ENCODE results near the gene PGAM2.

- TF ChIP-seq POLR2AphosphoS5 (IDR thresholded peaks at IDR 0.05; ENCODE audit: low read depth, low read length) (no peak), TAF1 (IDR thresholded peaks at IDR 0.05; ENCODE audit: borderline replicate concordance, insufficient read depth, low read length) (no peak), FOXP2 (optimal IDR thresholded peaks at IDR 0.05; ENCODE audit: borderline replicate concordance, extremely low read depth, extremely low read length, insufficient read depth) (no peak), SIN3A (IDR thresholded peaks at IDR 0.05; ENCODE audit: borderline replicate concordance, insufficient read depth, low read length) (no peak)
- TF ChIP-seq, protein P1, sequence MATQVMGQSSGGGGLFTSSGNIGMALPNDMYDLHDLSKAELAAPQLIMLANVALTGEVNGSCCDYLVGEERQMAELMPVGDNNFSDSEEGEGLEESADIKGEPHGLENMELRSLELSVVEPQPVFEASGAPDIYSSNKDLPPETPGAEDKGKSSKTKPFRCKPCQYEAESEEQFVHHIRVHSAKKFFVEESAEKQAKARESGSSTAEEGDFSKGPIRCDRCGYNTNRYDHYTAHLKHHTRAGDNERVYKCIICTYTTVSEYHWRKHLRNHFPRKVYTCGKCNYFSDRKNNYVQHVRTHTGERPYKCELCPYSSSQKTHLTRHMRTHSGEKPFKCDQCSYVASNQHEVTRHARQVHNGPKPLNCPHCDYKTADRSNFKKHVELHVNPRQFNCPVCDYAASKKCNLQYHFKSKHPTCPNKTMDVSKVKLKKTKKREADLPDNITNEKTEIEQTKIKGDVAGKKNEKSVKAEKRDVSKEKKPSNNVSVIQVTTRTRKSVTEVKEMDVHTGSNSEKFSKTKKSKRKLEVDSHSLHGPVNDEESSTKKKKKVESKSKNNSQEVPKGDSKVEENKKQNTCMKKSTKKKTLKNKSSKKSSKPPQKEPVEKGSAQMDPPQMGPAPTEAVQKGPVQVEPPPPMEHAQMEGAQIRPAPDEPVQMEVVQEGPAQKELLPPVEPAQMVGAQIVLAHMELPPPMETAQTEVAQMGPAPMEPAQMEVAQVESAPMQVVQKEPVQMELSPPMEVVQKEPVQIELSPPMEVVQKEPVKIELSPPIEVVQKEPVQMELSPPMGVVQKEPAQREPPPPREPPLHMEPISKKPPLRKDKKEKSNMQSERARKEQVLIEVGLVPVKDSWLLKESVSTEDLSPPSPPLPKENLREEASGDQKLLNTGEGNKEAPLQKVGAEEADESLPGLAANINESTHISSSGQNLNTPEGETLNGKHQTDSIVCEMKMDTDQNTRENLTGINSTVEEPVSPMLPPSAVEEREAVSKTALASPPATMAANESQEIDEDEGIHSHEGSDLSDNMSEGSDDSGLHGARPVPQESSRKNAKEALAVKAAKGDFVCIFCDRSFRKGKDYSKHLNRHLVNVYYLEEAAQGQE (IDR thresholded peaks at IDR 0.05; ENCODE audit: insufficient read depth in 1 of 2, low read depth in 2 of 2, low read length in 2 of 2): peak in 1 of 2 experiments; percentile 70; a peak in 2 of 4 replicates
Observed at GRCh38 chr7:44052771-44053365, 12.5 kb downstream of the PGAM2 start.

Data from PFSK-1 (cell line).